ENCODE measurements around the gene FGF12. TPM values are rescaled to one million over a fixed set of nuclear protein-coding genes. Genes with fewer than 3 reads are reported as not detected.

The FGF12 gene
- total RNA-seq, 1 donor from 2014 or later = 6.1 TPM

DNA sequence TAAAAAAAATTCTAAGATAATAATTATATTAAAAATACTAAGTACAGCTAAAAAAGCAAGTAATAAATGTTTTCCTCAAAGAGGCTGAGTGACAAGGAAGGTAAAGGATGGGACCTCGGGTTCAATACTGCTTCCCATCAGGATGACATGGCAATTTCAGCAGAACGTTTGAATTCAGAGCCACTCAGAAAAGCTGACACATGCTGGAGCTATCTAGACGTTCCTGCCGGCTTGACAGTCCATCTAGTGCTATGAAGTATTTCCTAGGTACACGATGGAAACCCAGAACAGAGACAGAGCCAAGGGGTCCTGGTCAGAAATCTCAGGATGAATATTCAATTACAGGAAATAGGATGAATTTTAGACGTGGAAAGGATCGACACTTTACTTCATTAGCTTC lies 361.8 kb downstream of the FGF12 start:
- Mint-ChIP-seq H3K9me3 (ENCODE audit: low read depth) (no peaks in the 10 kb centered on the region), H3K27me3 (no peaks in the 10 kb centered on the region), H3K4me1 (ENCODE audit: low read depth) (peaks cover 8% of the 10 kb centered on the region), H3K27ac (no peak overlapping the region), H3K4me3 (ENCODE audit: low read depth) (no peak overlapping the region), H3K36me3 (ENCODE audit: insufficient read depth) (no peaks in the 10 kb centered on the region)
- no peak for DNase-seq (ENCODE audit: low spot score, unreplicated experiment)
- TF ChIP-seq, protein P1, sequence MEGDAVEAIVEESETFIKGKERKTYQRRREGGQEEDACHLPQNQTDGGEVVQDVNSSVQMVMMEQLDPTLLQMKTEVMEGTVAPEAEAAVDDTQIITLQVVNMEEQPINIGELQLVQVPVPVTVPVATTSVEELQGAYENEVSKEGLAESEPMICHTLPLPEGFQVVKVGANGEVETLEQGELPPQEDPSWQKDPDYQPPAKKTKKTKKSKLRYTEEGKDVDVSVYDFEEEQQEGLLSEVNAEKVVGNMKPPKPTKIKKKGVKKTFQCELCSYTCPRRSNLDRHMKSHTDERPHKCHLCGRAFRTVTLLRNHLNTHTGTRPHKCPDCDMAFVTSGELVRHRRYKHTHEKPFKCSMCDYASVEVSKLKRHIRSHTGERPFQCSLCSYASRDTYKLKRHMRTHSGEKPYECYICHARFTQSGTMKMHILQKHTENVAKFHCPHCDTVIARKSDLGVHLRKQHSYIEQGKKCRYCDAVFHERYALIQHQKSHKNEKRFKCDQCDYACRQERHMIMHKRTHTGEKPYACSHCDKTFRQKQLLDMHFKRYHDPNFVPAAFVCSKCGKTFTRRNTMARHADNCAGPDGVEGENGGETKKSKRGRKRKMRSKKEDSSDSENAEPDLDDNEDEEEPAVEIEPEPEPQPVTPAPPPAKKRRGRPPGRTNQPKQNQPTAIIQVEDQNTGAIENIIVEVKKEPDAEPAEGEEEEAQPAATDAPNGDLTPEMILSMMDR (IDR thresholded peaks at IDR 0.05; ENCODE audit: unreplicated experiment) = no peak

DNA sequence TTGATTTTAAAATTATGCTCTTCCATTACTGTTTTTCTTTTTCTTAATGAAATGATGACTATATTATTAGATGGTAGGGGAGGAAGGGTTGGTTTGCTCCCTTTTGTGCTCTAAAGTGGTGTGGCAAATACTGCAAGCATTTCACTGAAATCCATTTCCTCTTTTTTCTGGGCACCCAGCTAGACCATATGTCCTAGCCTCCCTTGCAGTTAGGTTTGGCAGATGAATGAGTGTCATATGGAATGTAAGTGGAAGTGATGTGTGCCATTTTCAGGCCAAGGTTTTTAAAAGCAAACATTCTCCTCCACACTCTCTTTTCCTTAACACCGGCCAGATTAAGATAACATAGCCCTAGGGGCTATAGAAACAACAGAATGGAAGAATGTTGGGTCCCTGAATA lies 363.0 kb downstream of the FGF12 start:
- Mint-ChIP-seq H3K27ac (no peak overlapping the region), H3K27me3 (no peaks in the 10 kb centered on the region), H3K36me3 (ENCODE audit: insufficient read depth) (no peaks in the 10 kb centered on the region), H3K4me1 (ENCODE audit: low read depth) (peaks cover 8% of the 10 kb centered on the region), H3K9me3 (ENCODE audit: low read depth) (no peaks in the 10 kb centered on the region), H3K4me3 (ENCODE audit: low read depth) (no peak overlapping the region)
- TF ChIP-seq, protein P1 (IDR thresholded peaks at IDR 0.05; ENCODE audit: unreplicated experiment) = no peak
- DNase-seq (ENCODE audit: low spot score, unreplicated experiment) = no peak

DNA sequence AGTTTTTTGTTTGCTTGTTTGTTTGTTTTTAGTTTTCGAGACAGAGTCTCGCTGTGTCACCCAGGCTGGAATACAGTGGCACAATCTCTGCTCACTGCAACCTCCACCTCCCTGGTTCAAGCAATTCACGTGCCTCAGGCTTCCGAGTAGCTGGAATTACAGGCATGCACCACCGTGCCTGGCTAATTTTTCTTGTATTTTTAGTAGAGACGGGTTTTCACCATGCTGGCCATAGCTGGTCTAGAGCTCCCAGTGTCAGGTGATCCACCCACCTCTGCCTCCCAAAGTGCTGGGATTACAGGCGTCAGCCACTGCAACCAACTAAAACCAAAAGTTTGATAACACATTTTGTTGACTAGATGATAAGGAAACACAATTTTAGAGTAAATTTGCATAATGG lies 372.7 kb downstream of the FGF12 start:
- H3K27ac Mint-ChIP-seq = no peak overlapping the region
- TF ChIP-seq, protein P1 (IDR thresholded peaks at IDR 0.05; ENCODE audit: unreplicated experiment) = no peak
- no peak overlapping the region for H3K4me3 Mint-ChIP-seq (ENCODE audit: low read depth)
- H3K4me1 Mint-ChIP-seq (ENCODE audit: low read depth) = no peaks in the 10 kb centered on the region
- H3K36me3 Mint-ChIP-seq (ENCODE audit: insufficient read depth) = no peaks in the 10 kb centered on the region
- DNase-seq (ENCODE audit: low spot score, unreplicated experiment) = no peak
- no peaks in the 10 kb centered on the region for H3K27me3 Mint-ChIP-seq
- no peaks in the 10 kb centered on the region for H3K9me3 Mint-ChIP-seq (ENCODE audit: low read depth)

DNA sequence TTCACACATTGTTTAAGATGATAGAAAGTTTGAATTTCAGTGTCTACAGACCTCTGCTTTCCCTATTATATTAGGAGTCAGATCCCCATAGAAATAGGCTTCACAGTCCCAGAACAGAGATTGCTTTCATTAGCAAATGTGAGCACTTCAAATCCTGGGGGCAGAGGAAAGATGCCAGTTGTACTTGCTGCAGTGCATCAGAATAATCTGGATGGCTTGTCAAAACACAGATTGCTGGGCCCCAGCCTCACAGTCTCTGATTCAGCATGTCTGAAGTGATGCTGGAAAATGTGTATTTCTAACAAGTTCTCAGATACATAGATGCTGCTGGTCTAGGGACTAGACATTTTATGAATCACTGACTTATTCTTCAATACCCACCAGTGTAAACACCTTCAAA lies 375.2 kb downstream of the FGF12 start:
- Mint-ChIP-seq H3K4me1 (ENCODE audit: low read depth) (no peaks in the 10 kb centered on the region), H3K27me3 (no peaks in the 10 kb centered on the region), H3K27ac (no peak overlapping the region), H3K9me3 (ENCODE audit: low read depth) (no peaks in the 10 kb centered on the region), H3K4me3 (ENCODE audit: low read depth) (no peak overlapping the region), H3K36me3 (ENCODE audit: insufficient read depth) (no peaks in the 10 kb centered on the region)
- DNase-seq (ENCODE audit: low spot score, unreplicated experiment) = no peak
- TF ChIP-seq, protein P1 (IDR thresholded peaks at IDR 0.05; ENCODE audit: unreplicated experiment) = no peak

DNA sequence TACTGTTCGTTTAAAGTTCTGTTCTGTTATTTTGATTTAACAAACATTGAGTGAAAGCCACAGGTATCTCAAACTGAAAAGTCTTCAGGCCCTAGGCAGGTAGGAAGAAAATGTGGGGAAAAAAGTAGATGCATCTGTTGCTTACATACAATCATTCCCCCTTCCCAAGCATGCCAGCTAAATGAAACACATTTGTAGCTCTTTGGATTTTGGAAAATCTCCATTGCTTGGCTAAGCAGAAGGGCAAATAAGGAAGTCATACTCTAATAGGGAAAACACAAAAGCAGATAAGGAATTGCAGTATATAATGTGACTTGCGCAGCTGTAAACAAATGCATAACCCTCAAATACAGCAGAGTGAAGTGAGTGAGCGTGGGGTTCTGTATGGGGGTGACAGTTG lies 375.9 kb downstream of the FGF12 start:
- H3K36me3 Mint-ChIP-seq (ENCODE audit: insufficient read depth) = no peaks in the 10 kb centered on the region
- no peaks in the 10 kb centered on the region for H3K9me3 Mint-ChIP-seq (ENCODE audit: low read depth)
- no peaks in the 10 kb centered on the region for H3K4me1 Mint-ChIP-seq (ENCODE audit: low read depth)
- no peaks in the 10 kb centered on the region for H3K27me3 Mint-ChIP-seq
- H3K4me3 Mint-ChIP-seq (ENCODE audit: low read depth) = no peak overlapping the region
- no peak overlapping the region for H3K27ac Mint-ChIP-seq
- TF ChIP-seq, protein P1 (IDR thresholded peaks at IDR 0.05; ENCODE audit: unreplicated experiment) = no peak
- no peak for DNase-seq (ENCODE audit: low spot score, unreplicated experiment)

Data from progenitor cell of endocrine pancreas (in vitro differentiated cells).